ENCODE measurements around the gene ERF. TPM values are rescaled to one million over a fixed set of nuclear protein-coding genes. Genes with fewer than 3 reads are reported as not detected.
A peak's percentile ranks its signal among the peaks of the same experiment; 100 is the strongest.

The ERF gene
- polyA plus RNA-seq, 2 of the 4 experiments (the other 2 are of a cell fraction): 103 to 120 TPM

GRCh38 chr19:42245231-42245630 lies 9.7 kb downstream of the ERF start:
- CTCF ChIA-PET: interaction anchor here (0.8 to 21.7 kb wide), 28 partner anchors 8 to 211 kb away, joined by 3 to 616 read pairs (median 6); partner anchors contain the start of genes CIC, ERF, PAFAH1B3 and POU2F2
- H3K4me3 ChIP-seq: no peak overlapping the region

GRCh38 chr19:42244347-42245220 lies 10.3 kb downstream of the ERF start:
- Histone ChIP-seq H3K4me1 (peaks cover 60% of the 10 kb centered on the region), H3K9me3 (no peaks in the 10 kb centered on the region), H3K4me2 (peak overlapping the region; percentile 95), H3K4me3 (peak overlapping the region; percentile 65), H3K27ac (peak overlapping the region; percentile 87 to 90)
- DNase-seq (ENCODE audit: low read depth in 1 of 2, low spot score in 1 of 2) (peak; percentile 99), FAIRE-seq (peak; percentile 100), ATAC-seq (peak; percentile 44 to 64)
- ChIA-PET CTCF (interaction anchor here (0.8 to 21.7 kb wide), 25 partner anchors 9 to 180 kb away, joined by 3 to 616 read pairs (median 7); partner anchors contain the start of genes CIC, ERF, PAFAH1B3 and POU2F2), POLR2A (interaction anchor here (0.6 to 3.9 kb wide), 11 partner anchors 11 to 152 kb away, joined by 3 to 56 read pairs (median 3); partner anchors contain the start of genes ERF, PAFAH1B3 and ZNF526)
- WGBS (ENCODE audit: missing lambda C conversion rate): 3% methylated on average over 45 of the region's 45 CpGs
- peak; percentile 47; the same call in 1 of the 2 replicates for TF ChIP-seq RFX5 (IDR thresholded peaks at IDR 0.05)
- TF ChIP-seq RNF2 (IDR thresholded peaks at IDR 0.05; ENCODE audit: borderline replicate concordance, low read depth): no peak
- no peak; the same call in 1 of the 2 replicates for TF ChIP-seq POLR2AphosphoS2 (conservative IDR thresholded peaks at IDR 0.05; ENCODE audit: low read length)
- TF ChIP-seq SREBF2 (IDR thresholded peaks at IDR 0.05): no peak
- no peak for TF ChIP-seq HDAC2 (IDR thresholded peaks at IDR 0.05)
- TF ChIP-seq RARB (CRISPR knock-in tag; IDR thresholded peaks at IDR 0.05): 0 out of 2 replicates have a peak, but pooled peaks have one; percentile 8
- no peak for TF ChIP-seq ZNF302 (CRISPR knock-in tag; IDR thresholded peaks at IDR 0.05)
- 0 out of 2 replicates have a peak, but pooled peaks have one; percentile 36 for TF ChIP-seq ELK1 (IDR thresholded peaks at IDR 0.05; ENCODE audit: low read depth, low read length)
- peak; percentile 92 for TF ChIP-seq MYC (IDR thresholded peaks at IDR 0.05; ENCODE audit: borderline replicate concordance, low read length)
- TF ChIP-seq HMGXB4 (CRISPR knock-in tag; IDR thresholded peaks at IDR 0.05; ENCODE audit: borderline replicate concordance): no peak
- TF ChIP-seq TFCP2L1 (CRISPR knock-in tag; IDR thresholded peaks at IDR 0.05): 0 out of 2 replicates have a peak, but pooled peaks have one; percentile 47
- no peak for TF ChIP-seq HOXB5 (CRISPR knock-in tag; IDR thresholded peaks at IDR 0.05)
- no peak for TF ChIP-seq FOSL2 (IDR thresholded peaks at IDR 0.05)
- TF ChIP-seq FOSL2 (CRISPR knock-in tag; IDR thresholded peaks at IDR 0.05): peak; percentile 57
- TF ChIP-seq HOXA7 (CRISPR knock-in tag; IDR thresholded peaks at IDR 0.05): no peak
- TF ChIP-seq JUNB (IDR thresholded peaks at IDR 0.05): no peak
- TF ChIP-seq JUN (IDR thresholded peaks at IDR 0.05): peak; percentile 58 to 95
- no peak; a peak in 1 of 4 replicates for TF ChIP-seq CEBPB (IDR thresholded peaks at IDR 0.05)
- TF ChIP-seq PHF8 (IDR thresholded peaks at IDR 0.05; ENCODE audit: borderline replicate concordance, low read depth): peak; percentile 40; the same call in 1 of the 2 replicates
- TF ChIP-seq ATOH8 (CRISPR knock-in tag; IDR thresholded peaks at IDR 0.05; ENCODE audit: low read depth): no peak
- TF ChIP-seq ESRRA (IDR thresholded peaks at IDR 0.05; ENCODE audit: borderline replicate concordance, low read length): no peak
- TF ChIP-seq GATA3 (IDR thresholded peaks at IDR 0.05; ENCODE audit: borderline replicate concordance): peak; percentile 60
- peak; percentile 90 for TF ChIP-seq USF2 (IDR thresholded peaks at IDR 0.05)
- no peak for TF ChIP-seq RCOR1 (IDR thresholded peaks at IDR 0.05; ENCODE audit: low read depth, low read length)
- TF ChIP-seq HEYL (CRISPR knock-in tag; IDR thresholded peaks at IDR 0.05): no peak
- TF ChIP-seq SMC3 (IDR thresholded peaks at IDR 0.05): peak; percentile 80
- no peak for TF ChIP-seq FOSB (CRISPR knock-in tag; IDR thresholded peaks at IDR 0.05)
- TF ChIP-seq NFE2L2 (conservative IDR thresholded peaks at IDR 0.05; ENCODE audit: low read length): 0 out of 2 replicates have a peak, but pooled peaks have one; percentile 15
- TF ChIP-seq EHF (CRISPR knock-in tag; IDR thresholded peaks at IDR 0.05): no peak; the same call in 1 of the 2 replicates
- peak; percentile 83 for TF ChIP-seq PBX3 (IDR thresholded peaks at IDR 0.05)

More at GRCh38 chr19:42245231-42245630, 9.7 kb downstream of the ERF start:
- no peaks in the 10 kb centered on the region for H3K9me3 ChIP-seq
- no peak for DNase-seq (ENCODE audit: low read depth in 1 of 2, low spot score in 1 of 2)
- peaks cover 66% of the 10 kb centered on the region for H3K4me1 ChIP-seq
- H3K27ac ChIP-seq: peak overlapping the region; percentile 39 to 90; a peak in 5 of 6 replicates
- peak; percentile 18 for FAIRE-seq
- no peak for ATAC-seq
- WGBS (ENCODE audit: missing lambda C conversion rate): 80% methylated on average over 10 of the region's 10 CpGs
- POLR2A ChIA-PET: interaction anchor here (0.5 to 3.9 kb wide), 10 partner anchors 10 to 173 kb away, joined by 3 to 56 read pairs (median 4); partner anchors contain the start of genes PAFAH1B3 and ZNF526
- peak overlapping the region; percentile 95 for H3K4me2 ChIP-seq
- TF ChIP-seq RARB (CRISPR knock-in tag; IDR thresholded peaks at IDR 0.05) (0 out of 2 replicates have a peak, but pooled peaks have one; percentile 9), ESRRA (IDR thresholded peaks at IDR 0.05; ENCODE audit: borderline replicate concordance, low read length) (no peak)

Measured in A549 (cell line).